Activated CD4-positive, alpha-beta memory T cell treated with anti-CD3 and anti-CD28 coated beads for 36 hours (primary cell): ENCODE data around the gene KCTD21. TPM values are rescaled to one million over a fixed set of nuclear protein-coding genes. Genes with fewer than 3 reads are reported as not detected.

Experiments used
- CTCF ChIA-PET: fragments of 350-600 bp; sonication (Branson Sonifier 250); formaldehyde crosslinking; loops from one replicate; lab custom pipeline; 2021; ENCODE audit warnings: antibody characterized with exemption, inconsistent platforms; lab: Charles Lee
- POLR2A ChIA-PET: fragments of 350-600 bp; sonication (Branson Sonifier 250); formaldehyde crosslinking; loops from one replicate; lab custom pipeline; 2021; ENCODE audit warnings: antibody characterized with exemption; lab: Charles Lee
- DNase-seq: peaks from one replicate; pipeline ENCODE4 v3.0.0-alpha.2; 2020
- H3K27ac Mint-ChIP-seq: one replicate; pipeline ENCODE4 v1.8.0; 2021; ENCODE audit warnings: mixed read lengths
- H3K27me3 Mint-ChIP-seq: one replicate; pipeline ENCODE4 v1.8.0; 2021; ENCODE audit warnings: mixed read lengths
- H3K36me3 Mint-ChIP-seq: one replicate; pipeline ENCODE4 v1.8.0; 2021; ENCODE audit warnings: mixed read lengths
- H3K4me1 Mint-ChIP-seq: one replicate; pipeline ENCODE4 v1.8.0; 2021; ENCODE audit warnings: low read depth, mixed read lengths
- H3K4me3 Mint-ChIP-seq: one replicate; pipeline ENCODE4 v1.8.0; 2021; ENCODE audit warnings: mild to moderate bottlenecking, mixed read lengths
- H3K9me3 Mint-ChIP-seq: one replicate; pipeline ENCODE4 v1.8.0; 2021; ENCODE audit warnings: mixed read lengths
- intact Hi-C: fragments of 100-400 bp; cut with micrococcal nuclease; formaldehyde crosslinking; loops from one replicate; pipeline ENCODE4 v1.15.1; 2023
- total RNA-seq, 2 experiments: library from RNA; stranded (reverse); gene quantifications; one replicate each; pipeline ENCODE4 v1.2.3, GENCODE V29; 2021

Gene KCTD21
- total RNA-seq, 2 experiments from 2014 or later, result 7.9 to 8.8 TPM

GRCh38 chr11:78163828-78164227, 24.6 kb downstream of the KCTD21 start:
- no peaks in the 10 kb centered on the region for H3K36me3 Mint-ChIP-seq
- intact Hi-C loops, result no loop called here
- no peaks in the 10 kb centered on the region for H3K4me1 Mint-ChIP-seq
- H3K4me3 Mint-ChIP-seq, result no peak overlapping the region
- no peak overlapping the region for H3K27ac Mint-ChIP-seq
- no peak for DNase-seq
- ChIA-PET CTCF (no interaction called here), POLR2A (no interaction called here)
- no peaks in the 10 kb centered on the region for H3K9me3 Mint-ChIP-seq
- no peaks in the 10 kb centered on the region for H3K27me3 Mint-ChIP-seq

- no peak for DNase-seq
- Mint-ChIP-seq H3K36me3 (no peaks in the 10 kb centered on the region), H3K4me3 (no peak overlapping the region), H3K4me1 (no peaks in the 10 kb centered on the region), H3K27ac (no peak overlapping the region), H3K9me3 (no peaks in the 10 kb centered on the region), H3K27me3 (no peaks in the 10 kb centered on the region)
- CTCF ChIA-PET, result no interaction called here
- intact Hi-C loops, result no loop called here
- POLR2A ChIA-PET, result no interaction called here
These were observed 26.5 kb downstream of the KCTD21 start for GRCh38 chr11:78161962-78162371.

GRCh38 chr11:78161346-78161745, 27.1 kb downstream of the KCTD21 start:
- H3K36me3 Mint-ChIP-seq, result no peaks in the 10 kb centered on the region
- H3K4me1 Mint-ChIP-seq, result no peaks in the 10 kb centered on the region
- ChIA-PET POLR2A (no interaction called here), CTCF (no interaction called here)
- H3K4me3 Mint-ChIP-seq, result no peak overlapping the region
- no peaks in the 10 kb centered on the region for H3K9me3 Mint-ChIP-seq
- H3K27ac Mint-ChIP-seq, result no peak overlapping the region
- no peaks in the 10 kb centered on the region for H3K27me3 Mint-ChIP-seq
- intact Hi-C loops, result no loop called here
- no peak for DNase-seq

GRCh38 chr11:78160557-78160956, 27.9 kb downstream of the KCTD21 start:
- Mint-ChIP-seq H3K4me3 (no peak overlapping the region), H3K4me1 (no peaks in the 10 kb centered on the region), H3K9me3 (no peaks in the 10 kb centered on the region), H3K27me3 (no peaks in the 10 kb centered on the region), H3K27ac (no peak overlapping the region), H3K36me3 (no peaks in the 10 kb centered on the region)
- no peak for DNase-seq
- intact Hi-C loops, result no loop called here
- CTCF ChIA-PET, result no interaction called here
- POLR2A ChIA-PET, result no interaction called here

- Mint-ChIP-seq H3K4me3 (no peak overlapping the region), H3K27ac (no peak overlapping the region), H3K36me3 (no peaks in the 10 kb centered on the region), H3K4me1 (no peaks in the 10 kb centered on the region), H3K27me3 (no peaks in the 10 kb centered on the region), H3K9me3 (no peaks in the 10 kb centered on the region)
- intact Hi-C loops, result no loop called here
- no peak for DNase-seq
- ChIA-PET CTCF (no interaction called here), POLR2A (no interaction called here)
These were observed 29.3 kb downstream of the KCTD21 start for GRCh38 chr11:78158987-78159652.

GRCh38 chr11:78156127-78156844, 32.1 kb downstream of the KCTD21 start:
- CTCF ChIA-PET, result no interaction called here
- DNase-seq, result no peak
- Mint-ChIP-seq H3K27ac (no peak overlapping the region), H3K4me3 (no peak overlapping the region), H3K4me1 (no peaks in the 10 kb centered on the region), H3K36me3 (no peaks in the 10 kb centered on the region), H3K27me3 (no peaks in the 10 kb centered on the region), H3K9me3 (no peaks in the 10 kb centered on the region)
- POLR2A ChIA-PET, result no interaction called here
- intact Hi-C loops, result no loop called here

- H3K27ac Mint-ChIP-seq, result no peak overlapping the region
- POLR2A ChIA-PET, result no interaction called here
- H3K4me3 Mint-ChIP-seq, result no peak overlapping the region
- H3K9me3 Mint-ChIP-seq, result no peaks in the 10 kb centered on the region
- no peak for DNase-seq
- H3K27me3 Mint-ChIP-seq, result no peaks in the 10 kb centered on the region
- CTCF ChIA-PET, result no interaction called here
- no peaks in the 10 kb centered on the region for H3K36me3 Mint-ChIP-seq
- intact Hi-C loops, result no loop called here
- no peaks in the 10 kb centered on the region for H3K4me1 Mint-ChIP-seq
These were observed 36.6 kb downstream of the KCTD21 start for GRCh38 chr11:78151804-78152203.

GRCh38 chr11:78150754-78151153, 37.7 kb downstream of the KCTD21 start:
- DNase-seq, result no peak
- ChIA-PET CTCF (no interaction called here), POLR2A (no interaction called here)
- Mint-ChIP-seq H3K27ac (no peak overlapping the region), H3K27me3 (no peaks in the 10 kb centered on the region), H3K9me3 (no peaks in the 10 kb centered on the region), H3K4me1 (no peaks in the 10 kb centered on the region), H3K36me3 (no peaks in the 10 kb centered on the region), H3K4me3 (no peak overlapping the region)
- intact Hi-C loops, result no loop called here

- Mint-ChIP-seq H3K9me3 (no peaks in the 10 kb centered on the region), H3K36me3 (no peaks in the 10 kb centered on the region), H3K27ac (no peak overlapping the region), H3K4me1 (no peaks in the 10 kb centered on the region), H3K4me3 (no peak overlapping the region), H3K27me3 (no peaks in the 10 kb centered on the region)
- no peak for DNase-seq
- POLR2A ChIA-PET, result no interaction called here
- intact Hi-C loops, result no loop called here
- CTCF ChIA-PET, result no interaction called here
These were observed 38.1 kb downstream of the KCTD21 start for GRCh38 chr11:78150346-78150745.

GRCh38 chr11:78149646-78150045, 38.8 kb downstream of the KCTD21 start:
- no peak for DNase-seq
- POLR2A ChIA-PET, result interaction anchor here (0.7 to 0.8 kb wide), 2 partner anchors 10 to 1156 kb away, joined by 3 to 4 read pairs; partner anchors contain the start of gene ALG8
- Mint-ChIP-seq H3K36me3 (no peaks in the 10 kb centered on the region), H3K27me3 (no peaks in the 10 kb centered on the region), H3K4me1 (no peaks in the 10 kb centered on the region), H3K27ac (no peak overlapping the region), H3K4me3 (no peak overlapping the region), H3K9me3 (no peaks in the 10 kb centered on the region)
- CTCF ChIA-PET, result interaction anchor here (0.9 kb wide), 1 partner anchor 269 kb away, joined by 4 read pairs; no protein-coding TSS in a partner anchor
- intact Hi-C loops, result no loop called here

GRCh38 chr11:78147807-78148206, 40.6 kb downstream of the KCTD21 start:
- no peaks in the 10 kb centered on the region for H3K4me1 Mint-ChIP-seq
- intact Hi-C loops, result no loop called here
- DNase-seq, result no peak

GRCh38 chr11:78145511-78146025, 42.9 kb downstream of the KCTD21 start:
- DNase-seq, result no peak
- Mint-ChIP-seq H3K9me3 (no peaks in the 10 kb centered on the region), H3K27me3 (no peaks in the 10 kb centered on the region), H3K36me3 (peaks cover 5% of the 10 kb centered on the region), H3K4me3 (no peak overlapping the region), H3K4me1 (peaks cover 6% of the 10 kb centered on the region), H3K27ac (no peak overlapping the region)
- intact Hi-C loops, result no loop called here
- POLR2A ChIA-PET, result no interaction called here
- CTCF ChIA-PET, result no interaction called here

More at GRCh38 chr11:78147807-78148206, 40.6 kb downstream of the KCTD21 start:
- Mint-ChIP-seq H3K27ac (no peak overlapping the region), H3K9me3 (no peaks in the 10 kb centered on the region), H3K27me3 (no peaks in the 10 kb centered on the region), H3K36me3 (no peaks in the 10 kb centered on the region), H3K4me3 (no peak overlapping the region)
- CTCF ChIA-PET, result interaction anchor here (1.6 kb wide), 1 partner anchor 417 kb away, joined by 5 read pairs; no protein-coding TSS in a partner anchor
- POLR2A ChIA-PET, result no interaction called here
